Activated naive CD4-positive, alpha-beta T cell treated with anti-CD3 and anti-CD28 coated beads, Interleukin-2, amount 10 ng/mL, durations not matched to agents 7 days and 5 days (primary cell): ENCODE data around the gene ABCC8.

Source experiments
- CTCF ChIA-PET: fragments of 350-600 bp; sonication (Branson Sonifier 250); formaldehyde crosslinking; loops from one replicate; lab custom pipeline; 2021; ENCODE audit warnings: antibody characterized with exemption; lab: Charles Lee
- DNase-seq: peaks from one replicate; pipeline ENCODE4 v3.0.0-alpha.2; 2020
- H3K27ac Mint-ChIP-seq: one replicate; pipeline ENCODE4 v1.8.0; 2021; ENCODE audit warnings: mild to moderate bottlenecking, moderate library complexity, mixed read lengths
- H3K27me3 Mint-ChIP-seq: one replicate; pipeline ENCODE4 v1.8.0; 2021; ENCODE audit warnings: mild to moderate bottlenecking, mixed read lengths
- H3K36me3 Mint-ChIP-seq: one replicate; pipeline ENCODE4 v1.8.0; 2021; ENCODE audit warnings: mixed read lengths
- H3K4me1 Mint-ChIP-seq: one replicate; pipeline ENCODE4 v1.8.0; 2021; ENCODE audit warnings: mixed read lengths
- H3K4me3 Mint-ChIP-seq: one replicate; pipeline ENCODE4 v1.8.0; 2021; ENCODE audit warnings: mild to moderate bottlenecking, moderate library complexity, mixed read lengths
- H3K9me3 Mint-ChIP-seq: one replicate; pipeline ENCODE4 v1.8.0; 2021; ENCODE audit warnings: mixed read lengths

ABCC8 gene

GRCh38 chr11:17369094-17369493, 107.6 kb downstream of the ABCC8 start:
- Mint-ChIP-seq H3K36me3 (peaks cover 3% of the 10 kb centered on the region), H3K27me3 (no peaks in the 10 kb centered on the region)
- CTCF ChIA-PET = no interaction called here

GRCh38 chr11:17368551-17368950, 108.1 kb downstream of the ABCC8 start:
- Mint-ChIP-seq H3K9me3 (peaks cover 46% of the 10 kb centered on the region), H3K27ac (no peak overlapping the region), H3K4me3 (no peak overlapping the region), H3K4me1 (no peaks in the 10 kb centered on the region), H3K36me3 (peaks cover 3% of the 10 kb centered on the region), H3K27me3 (no peaks in the 10 kb centered on the region)
- no peak for DNase-seq
- CTCF ChIA-PET = no interaction called here

More at GRCh38 chr11:17369094-17369493, 107.6 kb downstream of the ABCC8 start:
- H3K4me1 Mint-ChIP-seq = no peaks in the 10 kb centered on the region
- H3K9me3 Mint-ChIP-seq = peaks cover 46% of the 10 kb centered on the region
- no peak for DNase-seq
- H3K4me3 Mint-ChIP-seq = no peak overlapping the region
- no peak overlapping the region for H3K27ac Mint-ChIP-seq

GRCh38 chr11:17366495-17366894, 110.2 kb downstream of the ABCC8 start:
- no peak overlapping the region for H3K4me3 Mint-ChIP-seq
- DNase-seq = no peak
- H3K27ac Mint-ChIP-seq = no peak overlapping the region
- CTCF ChIA-PET = interaction anchor here (0.8 to 1.5 kb wide), 3 partner anchors 17 to 162 kb away, joined by 3 to 8 read pairs (median 3); no protein-coding TSS in a partner anchor
- peaks cover 3% of the 10 kb centered on the region for H3K36me3 Mint-ChIP-seq
- no peaks in the 10 kb centered on the region for H3K4me1 Mint-ChIP-seq
- H3K9me3 Mint-ChIP-seq = peaks cover 27% of the 10 kb centered on the region
- peaks cover 4% of the 10 kb centered on the region for H3K27me3 Mint-ChIP-seq

GRCh38 chr11:17354601-17354991, 122.0 kb downstream of the ABCC8 start:
- Mint-ChIP-seq H3K27me3 (peaks cover 52% of the 10 kb centered on the region), H3K4me3 (peak overlapping the region; percentile 42), H3K27ac (no peak overlapping the region), H3K9me3 (no peaks in the 10 kb centered on the region), H3K36me3 (no peaks in the 10 kb centered on the region), H3K4me1 (peaks cover 32% of the 10 kb centered on the region)
- CTCF ChIA-PET = interaction anchor here (1.1 to 2.4 kb wide), 11 partner anchors 10 to 377 kb away, joined by 3 to 8 read pairs (median 6); no protein-coding TSS in a partner anchor
- DNase-seq = peak; percentile 74

GRCh38 chr11:17353821-17354600, 122.6 kb downstream of the ABCC8 start:
- Mint-ChIP-seq H3K4me3 (peak overlapping the region; percentile 73), H3K36me3 (no peaks in the 10 kb centered on the region), H3K4me1 (peaks cover 32% of the 10 kb centered on the region), H3K9me3 (no peaks in the 10 kb centered on the region), H3K27ac (no peak overlapping the region), H3K27me3 (peaks cover 52% of the 10 kb centered on the region)
- DNase-seq = no peak
- CTCF ChIA-PET = interaction anchor here (1.1 to 2.4 kb wide), 10 partner anchors 11 to 377 kb away, joined by 3 to 7 read pairs (median 5); no protein-coding TSS in a partner anchor

GRCh38 chr11:17352950-17353820, 123.5 kb downstream of the ABCC8 start:
- Mint-ChIP-seq H3K9me3 (no peaks in the 10 kb centered on the region), H3K4me1 (peaks cover 32% of the 10 kb centered on the region), H3K27ac (peak overlapping the region; percentile 24), H3K27me3 (peaks cover 52% of the 10 kb centered on the region), H3K36me3 (no peaks in the 10 kb centered on the region), H3K4me3 (peak overlapping the region; percentile 73)
- CTCF ChIA-PET = interaction anchor here (1.4 to 2.4 kb wide), 6 partner anchors 26 to 378 kb away, joined by 3 to 7 read pairs (median 5); no protein-coding TSS in a partner anchor
- DNase-seq = peak; percentile 60

- Mint-ChIP-seq H3K4me3 (peak within 1 kb of the TSS; percentile 73), H3K27ac (peak within 1 kb of the TSS; percentile 24), H3K36me3 (no peaks in the 10 kb centered on the region), H3K27me3 (peaks cover 50% of the 10 kb centered on the region), H3K4me1 (peaks cover 32% of the 10 kb centered on the region), H3K9me3 (no peaks in the 10 kb centered on the region)
- CTCF ChIA-PET = no interaction called here
- DNase-seq = peak; percentile 64
Measured at GRCh38 chr11:17351510-17352176, 125.0 kb downstream of the ABCC8 start, which contains the start of gene NCR3LG1. TSS of gene NCR3LG1 (plus strand) at chr11:17351800. CDS start at chr11:17351970, 170 bp downstream.

GRCh38 chr11:17351172-17351509, 125.5 kb downstream of the ABCC8 start:
- Mint-ChIP-seq H3K4me1 (peaks cover 32% of the 10 kb centered on the region), H3K36me3 (peaks cover 1% of the 10 kb centered on the region), H3K27ac (no peak overlapping the region), H3K4me3 (peak overlapping the region; percentile 39), H3K9me3 (no peaks in the 10 kb centered on the region), H3K27me3 (peaks cover 45% of the 10 kb centered on the region)
- no peak for DNase-seq
- CTCF ChIA-PET = interaction anchor here (1.0 kb wide), 2 partner anchors 121 to 177 kb away, joined by 3 read pairs; no protein-coding TSS in a partner anchor

GRCh38 chr11:17350455-17351171, 126.0 kb downstream of the ABCC8 start:
- peaks cover 32% of the 10 kb centered on the region for H3K4me1 Mint-ChIP-seq
- peaks cover 45% of the 10 kb centered on the region for H3K27me3 Mint-ChIP-seq
- H3K9me3 Mint-ChIP-seq = no peaks in the 10 kb centered on the region
- DNase-seq = no peak
- H3K4me3 Mint-ChIP-seq = peak overlapping the region; percentile 39
- peaks cover 1% of the 10 kb centered on the region for H3K36me3 Mint-ChIP-seq
- CTCF ChIA-PET = interaction anchor here (1.0 kb wide), 2 partner anchors 120 to 177 kb away, joined by 3 read pairs; no protein-coding TSS in a partner anchor
- H3K27ac Mint-ChIP-seq = no peak overlapping the region

- DNase-seq = no peak
- Mint-ChIP-seq H3K27me3 (peaks cover 22% of the 10 kb centered on the region), H3K36me3 (peaks cover 8% of the 10 kb centered on the region), H3K9me3 (no peaks in the 10 kb centered on the region), H3K4me1 (peaks cover 14% of the 10 kb centered on the region), H3K27ac (no peak overlapping the region), H3K4me3 (no peak overlapping the region)
- CTCF ChIA-PET = no interaction called here
Measured at GRCh38 chr11:17347676-17348075, 129.0 kb downstream of the ABCC8 start.

GRCh38 chr11:17343907-17344306, 132.7 kb downstream of the ABCC8 start:
- Mint-ChIP-seq H3K27me3 (no peaks in the 10 kb centered on the region), H3K9me3 (no peaks in the 10 kb centered on the region), H3K36me3 (peaks cover 18% of the 10 kb centered on the region), H3K4me1 (no peaks in the 10 kb centered on the region), H3K4me3 (no peak overlapping the region), H3K27ac (no peak overlapping the region)
- no peak for DNase-seq
- CTCF ChIA-PET = no interaction called here

- Mint-ChIP-seq H3K36me3 (peaks cover 18% of the 10 kb centered on the region), H3K27ac (no peak overlapping the region), H3K27me3 (no peaks in the 10 kb centered on the region), H3K4me1 (no peaks in the 10 kb centered on the region), H3K4me3 (no peak overlapping the region), H3K9me3 (no peaks in the 10 kb centered on the region)
- CTCF ChIA-PET = no interaction called here
- DNase-seq = no peak
Measured at GRCh38 chr11:17343257-17343656, 133.4 kb downstream of the ABCC8 start.
